Measurements from ENCODE around the gene ATG3.
"Not testable (repeated sequence)": the region's sequence is repeated elsewhere in the genome, so short reads cannot be mapped to it uniquely, and the experiment has no call there.

ATG3 gene

GRCh38 chr3:112561484-112561733 is 353 bp downstream of the ATG3 start:
- no peak for DNase-seq (ENCODE audit: low read depth in 2 of 2, low spot score in 1 of 2)

- DNase-seq (ENCODE audit: low read depth in 2 of 2, low spot score in 1 of 2): peak; percentile 21 to 22
Measured at GRCh38 chr3:112560721-112561483, 860 bp downstream of the ATG3 start.

- DNase-seq (ENCODE audit: low read depth in 2 of 2, low spot score in 1 of 2): no peak
Measured at GRCh38 chr3:112560307-112560706, 1.5 kb downstream of the ATG3 start.

GRCh38 chr3:112557976-112558375 is 3.8 kb downstream of the ATG3 start:
- DNase-seq (ENCODE audit: low read depth in 2 of 2, low spot score in 1 of 2): no peak

- no peak for DNase-seq (ENCODE audit: low read depth in 2 of 2, low spot score in 1 of 2)
Measured at GRCh38 chr3:112555535-112556170, 6.1 kb downstream of the ATG3 start.

GRCh38 chr3:112550859-112551258 is 10.9 kb downstream of the ATG3 start:
- DNase-seq (ENCODE audit: low read depth in 2 of 2, low spot score in 1 of 2): no peak

GRCh38 chr3:112546216-112546759 is 15.5 kb downstream of the ATG3 start:
- no peak for DNase-seq (ENCODE audit: low read depth in 2 of 2, low spot score in 1 of 2)

- no peak for DNase-seq (ENCODE audit: low read depth in 2 of 2, low spot score in 1 of 2)
Measured at GRCh38 chr3:112539825-112540650, 21.7 kb downstream of the ATG3 start.

GRCh38 chr3:112531358-112531781 is 30.4 kb downstream of the ATG3 start:
- DNase-seq (ENCODE audit: low read depth in 2 of 2, low spot score in 1 of 2): no peak

- DNase-seq (ENCODE audit: low read depth in 2 of 2, low spot score in 1 of 2): no peak
Measured at GRCh38 chr3:112530573-112530972, 31.2 kb downstream of the ATG3 start.

GRCh38 chr3:112524127-112524526 is 37.6 kb downstream of the ATG3 start:
- not testable (repeated sequence) for DNase-seq (ENCODE audit: low read depth in 2 of 2, low spot score in 1 of 2)

- DNase-seq (ENCODE audit: low read depth in 2 of 2, low spot score in 1 of 2): no peak
Measured at GRCh38 chr3:112519424-112520001, 42.2 kb downstream of the ATG3 start.

- DNase-seq (ENCODE audit: low read depth in 2 of 2, low spot score in 1 of 2): not testable (repeated sequence)
Measured at GRCh38 chr3:112518970-112519369, 42.8 kb downstream of the ATG3 start.

- no peak for DNase-seq (ENCODE audit: low read depth in 2 of 2, low spot score in 1 of 2)
Measured at GRCh38 chr3:112514527-112515128, 47.1 kb downstream of the ATG3 start.

- no peak for DNase-seq (ENCODE audit: low read depth in 2 of 2, low spot score in 1 of 2)
Measured at GRCh38 chr3:112512320-112512719, 49.4 kb downstream of the ATG3 start.

GRCh38 chr3:112508860-112509259 is 52.9 kb downstream of the ATG3 start:
- no peak for DNase-seq (ENCODE audit: low read depth in 2 of 2, low spot score in 1 of 2)

- DNase-seq (ENCODE audit: low read depth in 2 of 2, low spot score in 1 of 2): no peak
Measured at GRCh38 chr3:112508261-112508660, 53.5 kb downstream of the ATG3 start.

GRCh38 chr3:112505907-112506306 is 55.9 kb downstream of the ATG3 start:
- DNase-seq (ENCODE audit: low read depth in 2 of 2, low spot score in 1 of 2): no peak

GRCh38 chr3:112504123-112504522 is 57.6 kb downstream of the ATG3 start:
- no peak for DNase-seq (ENCODE audit: low read depth in 2 of 2, low spot score in 1 of 2)

- no peak for DNase-seq (ENCODE audit: low read depth in 2 of 2, low spot score in 1 of 2)
Measured at GRCh38 chr3:112503304-112503972, 58.3 kb downstream of the ATG3 start.

GRCh38 chr3:112500621-112501020 is 61.1 kb downstream of the ATG3 start:
- DNase-seq (ENCODE audit: low read depth in 2 of 2, low spot score in 1 of 2): no peak
